GM19397 (cell line): ENCODE data around the gene ACOT13.
"Not testable (repeated sequence)": the region's sequence is repeated elsewhere in the genome, so short reads cannot be mapped to it uniquely, and the experiment has no call there.

ENCODE experiments used
- ATAC-seq: cut with Tn5 transposase; IDR thresholded peaks from one replicate; pipeline ENCODE4 v1.9.1; 2021; ENCODE audit warnings: mild to moderate bottlenecking, moderate library complexity; ENCODE audit not compliant: unreplicated experiment

The ACOT13 gene

DNA sequence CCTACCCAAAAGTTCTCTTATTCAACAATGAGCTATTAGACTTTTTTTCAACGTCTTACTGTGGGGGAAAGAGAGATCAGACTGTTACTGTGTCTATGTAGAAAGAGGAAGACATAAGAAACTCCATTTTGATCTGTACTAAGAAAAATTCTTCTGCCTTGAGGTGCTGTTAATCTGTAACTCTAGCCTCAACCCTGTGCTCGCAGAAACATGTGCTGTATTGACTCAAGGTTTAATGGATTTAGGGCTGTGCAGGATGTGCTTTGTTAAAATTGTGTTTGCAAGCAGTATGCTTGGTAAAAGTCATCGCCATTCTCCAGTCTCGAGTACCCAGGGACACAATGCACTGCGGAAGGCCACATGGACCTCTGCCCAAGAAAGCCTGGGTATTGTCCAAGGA, 5.1 kb upstream of the ACOT13 start:
- ATAC-seq = not testable (repeated sequence)

DNA sequence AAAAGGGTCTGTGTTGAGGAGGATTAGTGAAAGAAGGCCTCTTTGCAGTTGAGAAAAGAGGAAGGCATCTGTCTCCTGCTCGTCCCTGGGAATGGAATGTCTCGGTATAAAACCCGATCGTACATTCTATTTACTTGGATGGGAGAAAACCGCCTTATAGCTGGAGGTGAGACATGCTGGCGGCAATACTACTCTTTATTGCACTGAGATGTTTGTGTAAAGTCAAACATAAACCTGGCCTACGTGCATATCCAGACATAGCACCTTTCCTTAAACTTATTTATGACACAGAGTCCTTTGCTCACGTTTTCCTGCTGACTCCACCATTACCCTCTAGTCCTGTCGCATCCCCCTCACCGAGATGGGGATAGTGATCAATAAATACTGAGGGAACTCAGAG, 4.6 kb upstream of the ACOT13 start:
- no peak for ATAC-seq

DNA sequence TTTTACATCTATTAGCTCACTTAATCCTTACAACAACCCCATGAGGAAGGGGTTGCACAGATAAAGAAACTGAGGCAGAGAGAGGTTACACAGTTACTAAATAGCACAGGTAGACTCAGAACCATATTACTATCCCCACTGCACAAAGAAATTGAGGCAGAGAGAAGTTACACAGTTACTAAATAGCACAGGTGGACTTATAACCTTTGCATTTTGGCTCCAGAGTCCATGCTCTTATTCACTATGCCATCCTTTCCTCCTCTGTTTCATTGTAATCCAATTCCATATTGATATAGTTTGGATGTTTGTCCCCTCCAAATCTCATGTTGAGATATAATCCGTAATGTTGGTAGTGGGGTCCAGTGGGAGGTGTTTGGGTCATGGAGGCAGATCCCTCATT, 3.7 kb upstream of the ACOT13 start:
- no peak for ATAC-seq

DNA sequence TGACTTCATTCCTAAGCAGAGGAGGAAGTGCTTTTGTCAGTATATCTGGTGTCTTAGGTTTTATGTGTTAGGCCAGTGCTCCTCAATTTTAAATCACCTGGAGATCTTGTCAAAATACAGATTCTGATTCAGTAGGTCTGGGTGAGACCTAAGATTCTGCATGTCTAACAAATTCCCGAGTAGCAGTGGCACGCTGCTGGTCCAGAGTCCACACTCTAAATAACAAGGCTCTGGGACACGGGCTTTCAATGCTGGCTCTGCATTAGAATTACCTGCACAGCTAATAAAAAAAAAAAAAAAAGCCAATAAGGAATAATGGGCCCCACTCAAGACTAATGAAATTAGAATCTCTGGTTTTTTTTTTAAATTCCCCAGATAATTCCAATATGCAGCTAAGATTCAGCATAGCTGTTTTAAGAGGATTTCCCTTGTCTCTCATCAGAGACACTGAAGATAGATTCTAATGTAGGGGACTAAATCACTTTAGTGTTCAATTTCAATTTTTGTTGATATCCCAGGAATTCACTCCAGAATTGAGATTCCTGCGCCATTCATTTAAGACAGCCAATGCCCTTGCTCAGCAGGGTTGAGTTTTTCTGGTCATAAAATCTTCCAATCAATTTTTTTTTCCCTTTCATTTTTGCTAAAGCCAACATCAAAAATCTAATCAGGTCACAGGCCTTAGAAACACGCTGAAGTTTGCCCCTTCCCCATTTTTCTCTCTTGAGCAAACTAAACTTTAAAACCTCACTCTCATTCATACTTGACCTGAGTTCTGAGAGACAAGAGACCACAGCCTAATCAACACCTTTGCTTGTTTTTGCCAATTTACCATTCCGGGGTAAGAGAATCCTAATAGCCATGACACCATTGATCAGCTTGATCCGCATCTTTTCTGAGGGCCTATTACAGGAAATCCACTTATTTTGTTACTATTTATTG, 2.6 kb upstream of the ACOT13 start:
- ATAC-seq = no peak

DNA sequence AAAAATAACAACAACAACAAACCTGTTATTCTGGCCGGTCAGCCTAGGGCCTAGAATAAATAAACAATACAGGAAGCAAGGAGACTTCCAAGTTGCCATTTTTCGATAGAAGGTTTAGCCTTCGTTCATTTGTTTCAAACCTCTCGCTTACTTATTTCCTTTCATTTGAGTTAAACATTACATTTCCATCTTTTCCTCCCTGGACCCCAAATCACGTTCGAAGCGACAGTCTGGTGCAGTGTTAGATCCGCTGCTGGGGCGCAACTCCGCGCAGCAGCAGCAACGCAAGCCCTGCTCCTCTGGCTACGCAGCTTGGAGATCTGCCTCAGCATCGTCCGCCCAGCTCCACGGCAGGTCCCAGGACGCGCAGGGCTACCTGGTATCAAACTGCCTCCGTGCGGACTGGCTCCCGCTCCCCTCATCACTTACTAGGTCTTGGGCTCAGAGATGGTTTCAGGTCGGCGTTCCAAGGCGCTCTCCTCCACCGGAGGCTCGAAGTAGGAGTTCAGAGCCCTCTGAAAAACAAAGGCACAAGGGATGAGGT, 708 bp upstream of the ACOT13 start:
- peak; percentile 33 for ATAC-seq

DNA sequence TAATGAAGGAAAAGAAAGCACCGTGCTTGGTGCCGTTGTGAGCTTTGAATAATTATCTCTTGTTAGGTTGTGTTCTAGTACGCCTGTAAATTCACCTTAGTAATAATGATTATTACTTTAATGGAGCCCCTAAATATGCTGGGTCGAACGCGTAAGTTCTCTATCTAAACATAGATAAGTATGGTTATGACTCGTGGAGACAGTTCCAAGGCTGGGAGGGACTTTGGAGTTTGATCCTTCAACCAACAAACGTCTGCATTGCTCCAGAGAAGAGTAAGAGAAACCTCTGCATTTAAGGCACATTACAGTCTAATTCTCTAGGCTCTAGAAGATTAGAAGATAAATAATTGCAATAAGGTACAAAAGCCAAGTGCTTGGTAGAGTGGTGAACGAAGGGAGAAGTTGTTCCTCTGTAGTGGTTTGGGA, 514 bp downstream of the ACOT13 start:
- ATAC-seq = no peak

DNA sequence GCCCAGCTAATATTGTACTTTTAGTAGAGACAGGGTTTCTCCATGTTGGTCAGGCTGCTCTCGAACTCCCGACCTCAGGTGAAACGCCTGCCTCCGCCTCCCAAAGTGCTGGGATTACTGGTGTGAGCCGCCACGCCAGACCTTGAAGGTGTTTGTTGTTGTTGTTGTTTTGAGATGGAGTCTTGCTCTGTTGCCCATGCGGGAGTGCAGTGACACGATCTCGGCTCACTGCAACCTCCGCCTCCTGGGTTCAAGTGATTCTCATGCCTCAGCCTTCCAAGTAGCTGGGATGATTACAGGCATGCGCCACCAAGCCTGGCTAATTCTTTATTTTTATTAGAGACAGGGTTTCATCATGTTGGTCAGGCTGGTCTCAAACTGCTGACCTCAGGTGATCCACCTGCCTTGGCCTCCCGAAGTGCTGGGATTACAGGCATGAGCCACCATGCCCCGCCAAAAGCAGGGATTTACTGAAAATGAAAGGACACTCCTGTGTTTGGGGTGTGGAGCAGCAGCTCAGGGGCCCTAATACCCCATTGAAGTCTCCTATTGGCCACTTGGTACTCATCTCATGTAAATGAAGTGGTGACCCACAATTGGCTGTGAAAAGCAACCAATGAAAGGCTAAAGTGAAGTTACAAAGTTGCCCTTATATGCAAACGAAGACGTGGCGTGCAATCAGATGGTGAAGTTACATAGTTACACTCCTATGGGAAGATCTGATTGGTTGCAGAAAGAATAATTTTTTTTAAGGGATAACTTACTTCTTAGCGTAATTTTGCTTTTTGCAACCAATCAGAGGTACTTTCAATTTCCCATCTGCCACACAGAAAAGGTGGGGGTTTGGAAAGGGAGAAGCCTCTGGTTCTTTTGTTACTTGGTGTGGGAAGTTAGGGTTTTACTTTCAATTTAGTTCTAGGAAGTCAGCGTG, 1.5 kb downstream of the ACOT13 start:
- ATAC-seq = not testable (repeated sequence)

DNA sequence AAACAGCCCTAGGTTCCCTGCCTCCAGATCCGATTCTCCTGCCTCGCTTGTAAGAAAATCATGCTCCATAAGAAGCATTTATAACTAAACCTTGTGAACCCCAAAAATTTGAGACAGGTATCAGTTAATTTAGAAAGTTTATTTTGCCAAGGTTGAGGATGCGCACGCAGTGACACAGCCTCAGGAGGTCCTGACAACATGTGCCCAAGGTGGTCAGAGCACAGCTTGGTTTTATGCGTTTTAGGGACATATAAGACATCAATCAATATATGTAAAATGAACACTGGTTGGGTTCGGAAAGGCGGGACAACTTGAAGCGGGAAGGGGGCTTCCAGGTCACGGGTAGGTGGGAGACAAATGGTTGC, 2.1 kb downstream of the ACOT13 start:
- ATAC-seq = no peak

DNA sequence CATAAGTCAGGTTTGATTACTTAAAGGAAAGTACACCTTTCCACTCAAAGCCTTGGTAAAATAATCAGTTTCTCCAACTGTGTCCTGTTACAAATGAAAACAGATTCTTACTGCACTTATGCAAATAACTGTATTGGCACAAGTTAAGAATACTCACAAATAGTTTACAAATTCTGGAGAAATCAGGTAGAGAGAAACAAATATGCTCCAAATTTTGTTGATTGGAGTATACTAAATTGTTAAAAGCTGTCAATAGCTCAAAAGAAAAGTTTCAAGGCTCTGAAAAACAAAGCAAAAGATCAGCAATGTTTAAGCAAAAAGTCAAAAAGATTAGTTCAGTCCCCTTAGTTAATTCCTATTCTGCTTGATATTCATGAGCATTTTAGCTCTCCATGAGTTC, 3.6 kb downstream of the ACOT13 start:
- not testable (repeated sequence) for ATAC-seq

DNA sequence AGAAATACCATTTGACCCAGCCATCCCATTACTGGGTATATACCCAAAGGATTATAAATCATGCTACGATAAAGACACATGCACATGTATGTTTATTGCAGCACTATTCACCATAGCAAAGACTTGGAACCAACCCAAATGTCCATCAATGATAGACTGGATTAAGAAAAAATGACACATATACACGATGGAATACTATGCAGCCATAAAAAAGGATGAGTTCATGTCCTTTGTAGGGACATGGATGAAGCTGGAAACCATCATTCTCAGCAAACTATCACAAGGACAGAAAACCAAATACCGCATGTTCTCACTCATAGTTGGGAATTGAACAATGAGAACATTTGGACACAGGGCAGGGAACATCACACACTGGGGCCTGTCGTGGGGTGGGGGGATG, 4.2 kb downstream of the ACOT13 start:
- not testable (repeated sequence) for ATAC-seq

DNA sequence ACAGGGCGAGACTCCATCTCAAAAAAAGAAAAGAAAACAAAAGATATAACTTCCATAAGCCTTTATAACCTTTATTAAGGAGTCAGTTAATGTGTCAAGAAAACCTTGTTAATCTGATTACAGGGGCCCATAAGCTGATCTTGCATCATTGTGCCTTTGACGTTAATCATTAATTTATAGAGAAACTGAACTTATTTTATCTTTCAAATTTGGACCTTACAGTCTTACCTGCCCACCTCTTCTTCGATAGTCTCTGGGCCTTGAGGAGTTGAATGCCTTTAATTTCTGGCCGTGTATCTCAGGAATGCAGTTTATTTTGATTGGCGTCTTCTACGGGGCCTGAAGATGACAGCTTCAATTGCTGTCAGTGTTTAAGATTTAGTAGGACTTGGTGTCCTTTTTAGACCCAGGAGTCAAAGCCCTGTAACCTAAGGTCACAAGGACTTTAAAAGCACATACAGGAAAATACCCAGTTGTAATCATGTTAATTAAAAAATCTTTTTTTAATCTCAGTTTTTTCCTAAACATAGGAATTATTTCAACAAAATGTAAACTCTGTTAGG, 5.8 kb downstream of the ACOT13 start:
- ATAC-seq = no peak

DNA sequence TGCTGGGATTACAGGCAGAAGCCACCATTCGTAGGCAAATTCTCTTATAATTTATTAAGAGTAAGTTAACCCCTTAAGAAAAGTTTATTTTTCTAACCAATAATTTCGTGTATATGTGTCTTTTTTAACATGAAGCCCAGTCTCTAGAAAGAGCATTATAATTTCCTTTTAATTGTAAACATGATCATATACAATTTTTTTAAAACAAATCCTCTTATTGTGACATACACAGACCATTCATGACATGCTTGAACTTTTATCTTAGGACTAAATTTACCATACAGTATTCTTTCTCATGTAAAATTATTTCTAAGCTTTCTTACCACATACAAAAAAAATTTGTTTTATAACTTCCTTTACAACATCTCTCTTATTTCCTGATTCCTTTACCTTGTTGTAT, 6.7 kb downstream of the ACOT13 start:
- no peak for ATAC-seq

DNA sequence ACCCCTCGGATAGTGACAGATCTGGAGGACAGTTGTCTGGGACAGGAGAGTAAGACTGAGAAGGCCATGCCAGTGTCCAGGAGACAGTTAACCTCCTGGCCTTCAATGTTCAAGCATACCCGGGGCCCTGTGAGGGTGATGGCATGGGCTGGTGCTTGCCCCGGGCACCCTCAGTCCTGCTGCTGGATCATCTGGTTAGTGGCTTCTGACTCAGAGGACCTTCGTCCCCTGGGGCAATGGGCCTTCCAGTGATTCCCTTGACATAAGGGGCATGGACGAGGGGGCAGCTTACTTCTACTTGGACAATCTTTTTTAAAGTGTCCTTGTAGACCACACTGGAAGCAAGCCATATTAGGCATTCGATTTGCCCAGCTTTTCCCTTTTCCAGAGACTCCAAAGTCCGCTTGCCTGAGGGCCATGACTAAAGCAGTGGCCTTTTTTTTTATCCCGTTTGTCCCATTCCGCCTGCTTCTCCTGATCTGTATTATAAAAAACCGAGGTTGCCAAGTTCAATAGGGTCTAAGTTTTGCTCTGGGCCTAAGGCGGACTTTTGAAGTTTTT, 12.0 kb downstream of the ACOT13 start:
- not testable (repeated sequence) for ATAC-seq

DNA sequence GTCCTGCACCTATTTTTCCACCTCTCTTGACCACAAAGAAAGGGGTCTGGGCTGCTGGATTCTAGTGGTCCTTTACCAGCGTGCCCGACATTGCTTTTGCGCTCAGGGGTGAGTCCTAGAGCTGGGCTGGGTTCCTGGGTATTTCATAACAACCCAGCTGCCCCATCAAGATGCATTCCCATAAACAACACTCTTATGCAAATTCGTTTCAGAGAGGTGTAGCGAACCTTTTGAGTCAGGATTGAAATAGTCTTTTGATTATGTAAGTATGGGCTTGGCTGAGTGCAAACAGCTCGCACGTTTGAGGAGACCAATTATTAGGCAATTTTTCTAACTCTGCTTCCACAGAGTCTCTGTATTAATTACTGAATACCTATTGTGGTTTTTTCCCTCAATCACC, 13.7 kb downstream of the ACOT13 start:
- ATAC-seq = no peak

DNA sequence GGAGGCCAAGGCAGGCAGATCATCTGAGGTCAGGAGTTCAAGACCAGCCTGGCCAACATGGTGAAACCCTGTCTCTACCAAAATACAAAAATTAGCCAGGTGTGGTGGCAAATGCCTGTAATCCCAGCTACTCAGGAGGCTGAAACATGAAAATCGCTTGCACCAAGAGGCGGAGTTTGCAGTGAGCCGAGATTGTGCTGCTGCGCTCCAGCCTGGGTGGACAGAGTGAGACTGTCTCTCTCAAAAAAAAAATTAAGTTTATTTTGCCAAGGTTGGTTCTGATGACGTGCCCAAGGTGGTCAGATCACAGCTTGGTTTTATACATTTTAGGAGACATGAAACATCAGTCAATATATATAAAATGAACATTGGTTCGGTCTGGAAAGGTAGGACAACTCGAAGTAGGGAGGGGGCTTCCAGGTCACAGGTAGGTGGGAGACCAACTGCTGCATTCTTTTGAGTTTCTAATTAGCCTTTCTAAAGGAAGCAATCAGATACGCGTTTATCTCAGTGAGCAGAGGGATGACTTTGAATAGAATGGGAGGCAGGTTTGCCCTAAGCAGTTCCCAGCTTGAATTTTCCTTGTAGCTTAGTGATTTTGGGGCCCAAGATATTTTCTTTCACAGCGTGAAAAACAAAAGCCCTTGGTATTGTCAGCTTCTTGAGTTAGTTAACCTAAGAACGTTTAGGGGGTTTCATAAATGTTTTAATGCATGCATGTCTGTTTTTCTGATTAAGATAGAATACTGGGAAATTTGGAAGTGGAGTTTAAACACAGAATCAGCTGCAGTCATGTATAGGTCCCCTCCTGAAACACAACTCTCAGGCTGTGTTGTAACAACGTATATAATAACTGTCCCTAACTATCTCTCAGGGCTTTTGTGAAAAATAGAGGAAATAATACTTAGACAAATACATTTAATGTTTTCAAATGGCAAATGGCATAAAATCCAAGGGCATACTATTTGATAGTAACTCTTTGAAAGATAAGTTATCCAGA, 16.7 kb downstream of the ACOT13 start:
- ATAC-seq = no peak

DNA sequence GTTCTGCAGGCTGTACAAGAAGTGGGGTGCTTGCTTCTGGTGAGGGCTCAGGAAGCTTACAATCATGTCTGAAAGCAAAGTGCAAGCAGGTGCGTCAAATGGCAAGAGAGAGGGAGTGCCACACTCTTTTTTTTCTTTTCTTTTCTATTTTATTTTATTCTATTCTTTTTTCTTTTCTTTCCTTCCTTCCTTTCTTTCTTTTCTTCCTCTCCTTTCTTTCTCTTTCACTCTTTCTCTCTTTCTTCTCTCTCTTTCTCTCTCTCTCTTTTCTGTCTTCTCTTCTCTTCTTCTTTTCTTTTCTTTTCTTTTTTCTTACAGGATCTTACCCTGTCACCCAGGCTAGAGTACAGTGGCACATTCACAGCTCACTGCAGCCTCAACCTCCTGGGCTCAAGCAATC, 19.5 kb downstream of the ACOT13 start:
- no peak for ATAC-seq

DNA sequence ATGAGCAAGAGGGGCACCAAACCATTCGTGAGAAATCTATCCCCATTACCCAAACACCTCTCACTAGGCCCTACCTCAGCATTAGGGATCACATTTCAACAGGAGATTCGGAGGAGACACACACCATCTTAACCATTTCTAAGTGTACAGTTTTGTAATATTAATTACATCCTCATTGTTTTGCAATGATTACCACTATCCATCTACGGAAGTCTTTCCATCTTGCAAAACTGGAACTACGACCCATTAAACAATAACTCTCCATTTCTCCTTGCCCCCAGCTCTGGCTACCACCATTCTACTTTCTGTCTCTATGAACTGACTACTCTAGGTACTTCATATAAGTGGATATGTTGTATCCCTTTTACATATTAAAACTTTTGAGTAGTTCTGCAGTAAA, 20.1 kb downstream of the ACOT13 start:
- no peak for ATAC-seq

DNA sequence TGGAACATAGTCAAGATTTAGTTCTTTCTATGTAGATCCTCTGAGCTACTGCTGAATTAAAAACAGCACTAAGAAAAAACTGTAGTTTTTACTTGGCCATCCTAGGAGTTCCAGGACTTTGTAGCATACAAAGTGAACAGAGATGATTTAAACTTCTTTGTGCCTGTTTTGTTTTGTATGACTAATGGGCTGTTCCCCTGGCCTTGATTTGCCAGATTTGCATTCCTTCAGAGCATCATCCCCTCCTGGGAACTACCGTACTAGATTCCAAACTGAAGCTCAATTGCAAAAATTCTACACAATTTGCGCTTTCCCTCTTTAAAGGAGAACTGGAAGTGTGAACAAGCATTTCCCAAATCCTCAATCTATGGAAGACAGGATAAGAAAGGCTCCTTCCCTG, 23.1 kb downstream of the ACOT13 start:
- no peak for ATAC-seq

DNA sequence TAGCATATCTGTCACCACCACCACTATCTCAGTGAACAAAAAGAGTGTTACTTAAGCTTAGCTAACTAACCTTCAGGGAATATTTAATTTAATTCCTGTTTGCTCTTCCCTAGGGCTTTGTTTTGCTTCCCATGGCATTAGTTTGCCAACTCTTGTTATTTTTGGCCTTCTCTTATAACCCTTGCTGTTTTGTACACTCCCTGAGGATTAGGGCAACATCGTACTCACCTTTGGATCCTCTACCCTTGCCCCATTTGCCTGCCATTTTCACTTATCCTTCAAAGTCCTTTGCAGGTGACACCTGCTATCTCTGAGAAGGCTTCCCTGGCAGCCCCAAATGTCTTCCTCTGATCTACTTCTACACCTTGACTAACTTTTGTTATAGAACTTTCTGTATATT, 23.7 kb downstream of the ACOT13 start:
- ATAC-seq = no peak

DNA sequence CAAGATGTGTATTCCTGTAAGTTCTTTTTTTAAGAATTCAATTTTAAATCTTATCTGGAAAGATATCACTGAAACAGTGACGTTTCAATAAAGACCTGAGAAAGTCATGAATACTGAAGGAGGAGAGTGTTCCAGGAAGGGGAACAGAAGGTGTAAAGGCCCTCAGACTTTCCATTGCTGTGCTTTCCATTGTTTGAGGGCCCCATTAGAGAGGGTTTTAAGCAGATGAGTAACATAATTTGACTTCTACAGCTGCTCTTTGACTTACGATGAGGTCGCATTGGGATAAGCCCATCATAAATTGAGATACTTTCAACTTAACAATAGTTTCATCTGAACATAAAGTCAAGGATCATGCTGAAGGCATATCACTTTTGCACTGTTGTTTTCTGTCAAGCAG, 24.7 kb downstream of the ACOT13 start:
- ATAC-seq = no peak
